ENCODE results near the gene COL5A3.
A peak's percentile ranks its signal among the peaks of the same experiment; 100 is the strongest.

COL5A3 gene

GRCh38 chr19:10009714-10010224, 535 bp downstream of the COL5A3 start:
- DNase-seq = no peak

- DNase-seq = no peak
Observed at GRCh38 chr19:10008184-10008765, 2.0 kb downstream of the COL5A3 start.

DNA sequence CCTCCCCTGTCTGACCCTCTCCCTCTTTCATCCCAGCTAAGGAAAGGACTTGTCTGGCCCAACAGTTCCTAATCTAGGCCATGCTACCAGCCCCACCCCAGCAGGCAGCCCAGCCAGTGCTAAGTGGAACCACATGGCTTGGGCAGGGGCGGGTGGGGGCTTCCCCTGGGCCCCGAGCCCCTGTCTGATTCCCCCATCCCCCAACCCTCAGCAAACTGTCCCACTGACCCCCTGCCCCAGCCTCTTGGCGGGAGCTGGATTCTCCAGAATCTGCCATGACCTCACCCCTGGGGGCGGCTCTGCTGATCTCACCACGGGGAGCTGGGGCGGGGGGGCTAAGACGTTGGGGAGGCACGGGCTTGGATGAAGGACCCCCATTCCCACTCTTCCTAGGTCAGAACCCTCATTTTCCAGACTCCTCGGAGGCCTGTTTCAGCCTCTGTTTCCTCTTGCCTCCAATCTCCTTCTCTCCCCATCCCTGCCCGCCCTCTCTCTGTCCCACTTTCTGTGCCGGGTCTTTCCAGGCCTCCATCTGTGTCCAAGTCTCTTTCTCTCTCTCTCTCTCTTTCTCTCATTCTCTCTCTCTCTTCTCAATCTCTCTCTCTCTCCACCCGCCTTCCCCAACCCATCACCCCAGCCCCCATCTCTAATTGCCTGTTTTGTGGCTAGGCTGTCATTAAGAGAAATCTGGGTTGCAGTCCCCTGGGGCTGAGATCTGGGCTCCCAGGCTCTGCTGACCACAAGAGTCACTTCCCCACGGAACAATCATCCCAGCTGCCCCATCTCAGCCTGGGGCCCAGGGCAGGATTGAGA, 2.7 kb downstream of the COL5A3 start:
- DNase-seq = no peak

DNA sequence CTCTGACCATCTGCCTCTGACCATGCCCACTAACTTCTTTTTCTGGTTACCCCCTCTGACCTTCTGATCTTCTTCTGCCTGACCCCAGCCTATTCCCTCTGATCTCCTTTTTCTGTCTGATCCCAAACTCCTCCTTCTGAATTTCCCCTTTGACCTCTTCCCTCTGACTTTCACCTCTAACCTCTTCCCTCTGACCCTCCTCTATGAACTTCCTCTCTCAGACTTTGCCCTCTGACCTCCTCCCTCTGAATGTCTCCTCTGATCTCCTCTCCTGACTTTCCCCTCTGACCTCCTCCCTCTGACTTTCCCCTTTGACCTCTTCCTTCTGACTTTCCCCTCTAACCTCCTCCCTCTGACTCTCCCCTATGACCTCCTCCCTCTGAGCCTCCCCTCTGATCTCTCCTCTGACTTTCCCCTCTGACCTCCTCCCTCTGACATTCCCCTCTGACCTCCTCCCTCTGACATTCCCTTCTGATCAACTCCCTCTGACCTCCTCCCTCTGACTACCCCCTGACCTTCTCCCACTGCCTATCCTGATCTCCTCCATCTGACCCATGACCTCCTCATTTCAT, 3.5 kb downstream of the COL5A3 start:
- DNase-seq = no peak

DNA sequence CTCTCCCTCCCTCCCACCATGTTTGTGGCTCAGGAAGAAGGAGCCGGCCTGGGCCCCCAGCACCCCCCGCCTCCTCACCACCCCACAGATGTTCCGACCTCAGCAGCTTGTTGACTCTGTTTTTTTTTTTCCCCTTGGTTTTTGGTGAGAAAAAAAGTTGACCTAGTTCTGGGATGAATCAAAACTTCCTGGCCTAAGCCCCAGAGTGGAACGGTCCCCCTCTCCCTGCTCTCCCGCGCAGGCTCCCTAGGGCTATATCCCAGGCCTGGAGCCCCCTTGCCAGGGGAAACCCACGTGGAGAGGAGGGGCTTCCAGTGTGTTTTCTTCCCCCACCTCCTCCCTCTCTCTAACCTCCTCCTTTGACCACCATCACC, 4.0 kb downstream of the COL5A3 start:
- DNase-seq = no peak

DNA sequence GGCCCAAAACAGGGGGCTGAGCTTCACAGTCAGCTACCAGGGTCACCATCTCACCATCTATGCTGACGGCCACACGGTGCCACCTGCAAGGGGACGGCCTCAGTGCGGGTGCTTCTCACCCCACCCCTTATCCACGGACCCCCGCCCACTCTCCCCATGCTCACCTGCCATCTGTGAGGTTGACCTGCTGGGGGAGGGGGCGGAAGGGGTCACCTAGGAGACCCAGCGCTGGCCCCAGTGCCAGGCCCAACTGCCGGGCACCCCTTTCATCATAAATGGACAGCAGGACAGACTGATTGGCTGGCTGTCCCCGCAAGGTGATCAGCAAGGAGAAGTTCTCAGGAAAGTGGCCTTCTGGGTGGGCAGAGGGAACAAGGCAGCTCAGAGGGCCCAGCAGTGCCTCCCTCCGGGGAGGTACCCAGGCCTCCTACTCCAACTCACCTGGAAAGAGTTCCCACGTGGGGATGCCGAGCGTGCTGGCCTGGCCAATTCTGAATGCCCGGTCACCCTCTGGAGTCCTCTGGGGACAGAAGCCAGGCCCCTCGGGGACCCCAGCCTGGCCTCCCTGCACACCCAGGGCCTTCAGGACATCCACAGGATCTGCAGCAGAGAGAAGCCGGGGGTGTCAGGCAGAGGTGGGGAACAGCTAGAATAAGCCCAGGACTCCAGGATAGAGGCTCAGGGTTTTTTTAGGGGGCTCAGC, 4.5 kb downstream of the COL5A3 start:
- no peak for DNase-seq

GRCh38 chr19:10004617-10005016, 5.7 kb downstream of the COL5A3 start:
- no peak for DNase-seq

DNA sequence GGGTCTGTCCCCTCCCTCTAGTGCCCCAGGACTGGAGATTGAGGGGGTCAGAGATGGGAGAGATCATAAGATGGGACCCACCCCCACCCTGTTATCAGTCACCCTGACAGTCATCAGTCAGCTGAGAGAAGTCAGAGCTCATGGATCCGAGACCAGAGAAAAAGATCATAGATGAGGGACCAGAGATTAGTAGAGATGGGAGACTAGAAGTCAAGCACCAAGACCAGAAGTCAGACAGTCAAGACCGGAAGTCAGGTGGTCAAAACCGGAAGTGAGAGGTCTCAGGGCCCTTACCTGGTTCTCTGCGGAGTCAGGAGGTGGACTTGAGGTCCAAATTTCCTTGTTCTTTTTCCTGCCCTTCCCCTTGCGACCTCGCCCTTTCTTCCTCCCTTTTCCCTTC, 7.0 kb downstream of the COL5A3 start:
- DNase-seq = no peak

- no peak for DNase-seq
Observed at GRCh38 chr19:10001899-10002298, 8.4 kb downstream of the COL5A3 start.

DNA sequence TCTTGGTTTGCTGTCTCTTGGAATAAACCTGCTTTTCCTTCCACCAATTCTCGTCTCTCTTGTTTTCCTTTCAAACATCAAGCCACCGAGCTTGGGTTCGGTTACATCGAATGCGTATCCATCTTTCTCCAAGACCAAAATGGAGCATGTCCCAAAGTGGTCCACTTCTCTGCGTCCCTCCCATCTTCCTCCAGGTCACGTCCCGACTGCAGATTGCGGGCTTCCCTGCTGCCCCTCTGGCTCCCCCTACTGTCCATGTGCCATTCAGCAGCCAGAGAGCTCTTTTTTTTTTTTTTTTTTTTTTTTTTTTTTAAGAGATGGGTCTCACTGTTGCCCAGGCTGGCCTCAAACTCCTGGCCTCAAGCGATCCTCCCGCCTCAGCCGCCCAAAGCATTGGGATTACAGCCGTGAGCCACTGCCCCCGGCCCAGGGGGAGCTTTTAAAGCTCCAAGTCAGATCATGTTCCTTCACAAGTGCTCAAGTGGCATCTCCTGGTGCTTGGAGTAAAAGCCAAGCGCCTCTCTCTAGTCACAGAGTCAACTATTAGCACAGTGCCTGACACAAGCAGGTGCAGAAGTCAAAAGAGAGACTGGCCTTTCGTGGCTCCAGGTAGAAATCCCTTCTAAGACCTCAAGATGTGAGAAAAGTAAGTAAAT, 10.0 kb downstream of the COL5A3 start:
- peak; percentile 43 for DNase-seq

GRCh38 chr19:9996541-9996940, 13.8 kb downstream of the COL5A3 start:
- DNase-seq = no peak

DNA sequence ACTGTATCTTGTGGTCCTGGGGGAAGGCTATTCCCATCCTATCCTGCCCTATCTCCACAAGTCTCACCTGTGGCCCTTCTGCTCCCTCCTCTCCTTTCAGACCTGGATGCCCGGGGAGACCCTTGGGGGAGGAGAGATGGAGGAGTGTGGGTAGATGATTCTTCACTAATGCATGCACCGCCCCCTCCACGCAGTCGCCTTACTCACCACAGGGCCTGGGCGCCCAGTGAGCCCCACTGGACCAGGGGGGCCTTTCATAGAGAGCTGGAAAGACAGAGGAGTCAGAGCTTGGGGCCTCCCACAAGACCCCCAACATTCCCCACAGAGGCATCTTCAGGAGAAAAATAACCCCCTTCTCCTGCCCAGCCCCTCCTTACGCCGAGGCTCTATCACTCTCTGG, 14.3 kb downstream of the COL5A3 start:
- DNase-seq = no peak

- no peak for DNase-seq
Observed at GRCh38 chr19:9995084-9995483, 15.2 kb downstream of the COL5A3 start.

DNA sequence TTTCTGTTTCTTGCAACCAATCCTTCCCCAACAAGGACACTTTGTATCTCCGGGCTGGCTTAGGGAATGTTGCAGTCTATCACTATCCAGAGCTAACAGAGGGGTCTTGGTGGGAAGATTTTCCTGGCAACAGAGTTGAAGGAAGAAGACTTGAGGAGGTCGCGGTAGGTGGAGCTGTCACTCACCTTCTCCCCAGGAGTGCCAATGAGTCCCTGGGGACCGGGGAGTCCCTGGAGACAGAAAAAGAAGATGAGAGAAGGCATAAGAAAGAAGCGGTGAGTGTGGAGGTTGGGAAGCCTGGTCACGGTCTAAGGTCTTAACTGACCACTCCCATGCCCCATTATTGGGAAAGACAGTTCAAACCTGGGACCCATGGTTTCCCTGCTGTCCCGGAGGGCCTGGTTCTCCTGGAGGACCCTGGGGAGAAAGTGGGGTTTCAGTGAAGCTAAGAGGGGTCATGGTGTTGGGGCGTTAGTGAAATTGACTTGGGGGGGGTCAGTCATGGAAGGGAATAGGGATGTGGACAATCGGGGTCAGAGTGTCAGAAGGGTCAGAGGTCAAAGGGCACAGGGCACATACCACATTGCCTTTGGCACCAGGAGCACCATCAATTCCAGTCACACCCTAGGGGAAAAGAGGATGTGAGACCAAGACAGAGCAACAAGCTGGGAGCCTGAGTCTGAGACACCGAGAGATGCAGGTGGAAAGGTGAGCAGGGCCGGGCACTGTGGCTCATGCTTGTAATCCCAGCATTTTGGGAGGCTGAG, 18.7 kb downstream of the COL5A3 start:
- no peak for DNase-seq

DNA sequence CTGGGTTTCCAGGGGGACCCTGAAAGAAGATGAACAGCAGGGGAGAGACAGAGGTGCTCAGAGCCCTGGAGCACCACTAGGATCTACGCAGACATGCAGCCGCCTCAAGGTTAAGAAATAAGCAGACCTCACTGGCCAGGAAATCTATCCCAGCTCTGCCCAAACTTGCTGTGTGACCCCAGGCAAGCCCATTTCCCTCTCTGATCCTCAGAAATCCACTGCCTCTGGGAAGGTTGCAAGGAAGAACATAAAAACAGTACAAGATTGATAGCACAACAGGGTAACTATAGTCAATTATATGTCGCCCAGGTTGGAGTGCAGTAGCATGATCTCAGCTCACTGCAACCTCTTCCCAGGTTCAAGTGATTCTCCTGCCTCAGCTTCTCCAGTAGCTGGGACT, 20.8 kb downstream of the COL5A3 start:
- DNase-seq = no peak

GRCh38 chr19:9986787-9987281, 23.5 kb downstream of the COL5A3 start:
- DNase-seq = no peak

GRCh38 chr19:9981406-9982260, 28.7 kb downstream of the COL5A3 start:
- DNase-seq = no peak

GRCh38 chr19:9972103-9972502, 38.2 kb downstream of the COL5A3 start:
- no peak for DNase-seq

DNA sequence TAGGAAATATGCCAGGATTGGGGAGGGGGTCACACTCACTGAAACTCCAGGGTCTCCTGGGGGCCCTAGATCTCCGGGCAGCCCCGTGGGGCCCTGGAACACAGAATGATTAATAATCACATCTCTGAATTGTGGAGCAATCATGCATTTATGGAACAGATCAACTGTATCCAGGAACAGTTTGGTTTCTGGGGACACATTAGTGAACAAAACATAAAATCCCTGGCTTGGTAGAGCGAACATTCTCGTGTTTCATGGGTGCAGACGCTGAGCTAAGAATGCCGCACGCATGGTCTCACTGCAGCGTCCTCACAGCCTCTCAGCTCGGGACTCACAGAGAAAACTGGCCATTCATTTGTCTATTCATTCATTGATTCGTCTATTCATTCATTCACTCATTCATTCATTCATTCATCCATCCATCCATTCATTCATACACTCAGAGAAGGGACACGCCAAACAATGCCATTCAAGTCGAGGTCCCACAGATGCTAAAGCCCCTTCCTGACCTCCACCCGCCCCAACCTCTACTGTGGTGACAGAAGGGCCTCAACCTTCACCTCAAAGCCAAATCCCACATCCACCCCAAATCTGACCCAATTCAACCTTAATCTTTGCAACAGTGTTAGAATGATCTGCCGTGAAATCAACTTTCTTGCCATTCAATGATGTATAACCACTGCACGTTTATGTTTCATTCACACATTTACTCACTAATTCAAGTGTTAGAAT, 39.0 kb downstream of the COL5A3 start:
- DNase-seq = no peak

GRCh38 chr19:9970481-9970880, 39.8 kb downstream of the COL5A3 start:
- no peak for DNase-seq

GRCh38 chr19:9969688-9969975, 40.7 kb downstream of the COL5A3 start:
- DNase-seq = no peak

Data from CD4-positive, alpha-beta T cell treated with Interferon gamma for 1 hour (primary cell).